Cardiac muscle cell (in vitro differentiated cells and primary cell): Measurements from ENCODE around the gene FAM174B. TPM values are rescaled to one million over a fixed set of nuclear protein-coding genes. Genes with fewer than 3 reads are reported as not detected.

Experiments used
- DNase-seq, 2 donors: peaks; one replicate each; pipeline versions ENCODE4 v3.0.0 to v3.0.0-alpha.2; 2010 to 2017; ENCODE audit warnings: low read depth in 1 of 2, low spot score in 1 of 2
- H3K27ac ChIP-seq: fragments of 200-600 bp; sonication (generic); 2 replicates; pipeline ENCODE4 v1.5.1; 2016
- H3K27me3 ChIP-seq: fragments of 200-600 bp; sonication (generic); 2 replicates; pipeline ENCODE4 v1.6.0; 2016; ENCODE audit warnings: control low read depth
- H3K36me3 ChIP-seq: fragments of 200-600 bp; sonication (generic); 2 replicates; pipeline ENCODE4 v1.5.1; 2016; ENCODE audit warnings: control low read depth
- H3K4me1 ChIP-seq: fragments of 200-600 bp; sonication (generic); 2 replicates; pipeline ENCODE4 v1.8.1; 2017; ENCODE audit warnings: low read depth, mild to moderate bottlenecking, mixed run types
- H3K4me3 ChIP-seq: fragments of 200-600 bp; sonication (generic); 2 replicates; pipeline ENCODE4 v1.5.1; 2016; ENCODE audit warnings: mild to moderate bottlenecking
- H3K9me3 ChIP-seq: fragments of 200-600 bp; sonication (generic); 2 replicates; pipeline ENCODE4 v1.5.1; 2017; ENCODE audit warnings: low read depth, mild to moderate bottlenecking, control low read depth
- polyA plus RNA-seq: library from polyadenylated mRNA; unstranded; fragments of >200 nt; fragmentation: Nextera tagmentation; extraction: Ambion mirVana; gene quantifications from 2 replicates; pipeline ENCODE4 v1.2.1, GENCODE V29; 2016
- total RNA-seq: library from RNA; depleted of rRNA; stranded (reverse); fragments of >200 nt; gene quantifications from 2 replicates; pipeline ENCODE4 v1.2.3, GENCODE V29; 2016
- TF ChIP-seq, protein P1 (sequence below): IDR thresholded peaks from 2 replicates; pipeline ENCODE4 v1.5.1; 2012; ENCODE audit warnings: low read depth, mild to moderate bottlenecking, low read length

The FAM174B gene
- total and polyA plus RNA-seq, 2 experiments from 2014 or later = 9.3 to 30.2 TPM

- Histone ChIP-seq H3K4me1 (no peaks in the 10 kb centered on the region), H3K9me3 (no peaks in the 10 kb centered on the region), H3K27me3 (no peaks in the 10 kb centered on the region), H3K36me3 (no peaks in the 10 kb centered on the region), H3K4me3 (no peak overlapping the region), H3K27ac (no peak overlapping the region)
- DNase-seq = no peak
- TF ChIP-seq, protein P1, sequence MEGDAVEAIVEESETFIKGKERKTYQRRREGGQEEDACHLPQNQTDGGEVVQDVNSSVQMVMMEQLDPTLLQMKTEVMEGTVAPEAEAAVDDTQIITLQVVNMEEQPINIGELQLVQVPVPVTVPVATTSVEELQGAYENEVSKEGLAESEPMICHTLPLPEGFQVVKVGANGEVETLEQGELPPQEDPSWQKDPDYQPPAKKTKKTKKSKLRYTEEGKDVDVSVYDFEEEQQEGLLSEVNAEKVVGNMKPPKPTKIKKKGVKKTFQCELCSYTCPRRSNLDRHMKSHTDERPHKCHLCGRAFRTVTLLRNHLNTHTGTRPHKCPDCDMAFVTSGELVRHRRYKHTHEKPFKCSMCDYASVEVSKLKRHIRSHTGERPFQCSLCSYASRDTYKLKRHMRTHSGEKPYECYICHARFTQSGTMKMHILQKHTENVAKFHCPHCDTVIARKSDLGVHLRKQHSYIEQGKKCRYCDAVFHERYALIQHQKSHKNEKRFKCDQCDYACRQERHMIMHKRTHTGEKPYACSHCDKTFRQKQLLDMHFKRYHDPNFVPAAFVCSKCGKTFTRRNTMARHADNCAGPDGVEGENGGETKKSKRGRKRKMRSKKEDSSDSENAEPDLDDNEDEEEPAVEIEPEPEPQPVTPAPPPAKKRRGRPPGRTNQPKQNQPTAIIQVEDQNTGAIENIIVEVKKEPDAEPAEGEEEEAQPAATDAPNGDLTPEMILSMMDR = no peak
Observed at GRCh38 chr15:92595506-92596381, 59.8 kb downstream of the FAM174B start.

GRCh38 chr15:92591275-92591674 lies 64.3 kb downstream of the FAM174B start:
- no peak overlapping the region for H3K4me3 ChIP-seq
- H3K4me1 ChIP-seq = peaks cover 7% of the 10 kb centered on the region
- DNase-seq = no peak
- TF ChIP-seq, protein P1 = no peak
- H3K27me3 ChIP-seq = no peaks in the 10 kb centered on the region
- H3K27ac ChIP-seq = no peak overlapping the region
- H3K9me3 ChIP-seq = no peaks in the 10 kb centered on the region
- no peaks in the 10 kb centered on the region for H3K36me3 ChIP-seq

DNA sequence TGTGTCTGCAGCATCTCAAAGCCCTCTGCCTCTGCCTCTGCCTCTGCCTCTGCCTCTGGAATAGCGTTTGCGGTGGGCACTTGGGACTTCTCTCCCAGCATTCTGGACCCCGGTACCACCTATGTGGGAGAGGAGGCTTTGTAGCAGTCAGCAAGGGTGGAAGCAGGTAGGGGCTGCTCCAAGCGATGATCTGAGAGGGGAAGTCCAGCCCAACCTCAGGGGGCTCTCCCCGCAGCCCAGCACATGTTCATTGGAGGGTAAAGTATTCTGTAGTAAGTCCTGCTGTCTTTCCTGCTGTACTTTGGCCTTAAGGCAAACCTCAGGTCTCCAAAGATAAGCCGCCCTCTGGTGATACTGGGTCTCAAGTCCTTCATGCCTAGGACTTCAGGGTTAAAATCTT lies 68.6 kb downstream of the FAM174B start:
- Histone ChIP-seq H3K4me3 (no peak overlapping the region), H3K4me1 (peaks cover 7% of the 10 kb centered on the region), H3K27ac (no peak overlapping the region), H3K9me3 (no peaks in the 10 kb centered on the region), H3K36me3 (no peaks in the 10 kb centered on the region), H3K27me3 (no peaks in the 10 kb centered on the region)
- TF ChIP-seq, protein P1 = no peak
- no peak for DNase-seq

DNA sequence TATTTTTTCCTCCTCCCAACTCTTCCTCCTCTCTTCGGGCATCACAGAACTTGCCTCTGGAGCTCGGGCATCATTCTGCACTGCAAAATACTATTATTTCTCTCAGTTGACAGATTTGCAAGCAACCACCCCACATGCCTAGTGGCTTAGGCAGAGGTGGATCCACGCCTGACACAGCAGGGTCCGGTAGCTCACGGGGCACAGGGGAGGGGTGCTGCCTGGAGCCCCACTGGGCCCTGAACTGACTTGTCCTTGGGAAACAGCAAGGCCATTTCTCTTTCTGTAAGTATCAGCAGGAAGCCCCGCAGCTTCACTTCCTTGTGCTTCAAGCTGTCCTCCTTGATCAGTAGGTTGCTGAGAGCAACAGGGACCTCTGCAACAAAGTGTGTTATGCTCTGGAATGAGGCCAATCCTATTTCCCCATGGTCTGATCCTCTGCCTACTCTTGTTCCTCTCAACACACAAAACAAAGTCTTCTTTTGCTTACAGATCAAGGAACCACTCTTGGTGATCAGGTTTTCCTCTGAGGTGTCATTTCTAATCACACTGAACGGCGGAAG lies 69.1 kb downstream of the FAM174B start:
- H3K27me3 ChIP-seq = no peaks in the 10 kb centered on the region
- H3K9me3 ChIP-seq = no peaks in the 10 kb centered on the region
- no peak overlapping the region for H3K27ac ChIP-seq
- H3K36me3 ChIP-seq = no peaks in the 10 kb centered on the region
- H3K4me3 ChIP-seq = no peak overlapping the region
- TF ChIP-seq, protein P1 = no peak
- DNase-seq = no peak
- H3K4me1 ChIP-seq = peaks cover 7% of the 10 kb centered on the region

DNA sequence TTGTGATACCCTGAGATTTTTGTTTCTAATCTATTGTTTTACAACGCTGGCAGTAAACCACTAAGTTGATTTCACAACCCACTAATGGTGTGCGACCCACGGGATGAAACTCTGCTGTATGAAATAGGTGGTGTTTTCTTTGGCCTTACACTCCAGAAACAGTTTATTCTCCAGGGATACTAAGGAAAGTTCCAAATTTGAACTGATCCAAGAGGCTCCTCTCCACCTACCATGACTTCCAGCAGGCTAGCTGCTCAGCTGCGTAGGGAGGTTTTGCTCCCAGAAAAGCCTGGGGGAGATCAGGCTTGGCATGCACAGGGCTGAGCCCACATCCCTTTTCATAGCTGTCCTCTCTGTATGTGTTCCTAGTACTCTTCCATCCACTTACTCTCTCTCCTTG lies 71.5 kb downstream of the FAM174B start:
- Histone ChIP-seq H3K27me3 (no peaks in the 10 kb centered on the region), H3K9me3 (no peaks in the 10 kb centered on the region), H3K27ac (no peak overlapping the region), H3K4me1 (peaks cover 7% of the 10 kb centered on the region), H3K36me3 (no peaks in the 10 kb centered on the region), H3K4me3 (no peak overlapping the region)
- DNase-seq = no peak
- TF ChIP-seq, protein P1 = no peak
